WTC11 (cell line): ENCODE data around the gene MYORG. TPM values are rescaled to one million over a fixed set of nuclear protein-coding genes. Genes with fewer than 3 reads are reported as not detected.

Experiments used
- ATF1 ChIP-seq: sonication (generic); formaldehyde crosslinking; IDR thresholded peaks from 2 replicates; pipeline ENCODE4 v1.8.1; 2023; ENCODE audit warnings: mild to moderate bottlenecking, moderate library complexity, missing genetic modification reagents
- CBFB ChIP-seq: sonication (generic); formaldehyde crosslinking; IDR thresholded peaks from 2 replicates; pipeline ENCODE4 v1.8.1; 2022; ENCODE audit warnings: mild to moderate bottlenecking, low read depth, missing genetic modification reagents
- ELF4 ChIP-seq: sonication (generic); formaldehyde crosslinking; IDR thresholded peaks from 2 replicates; pipeline ENCODE4 v1.8.1; 2022; ENCODE audit warnings: low read depth, mild to moderate bottlenecking, moderate library complexity, missing genetic modification reagents
- ESRRA ChIP-seq: sonication (generic); formaldehyde crosslinking; IDR thresholded peaks from 2 replicates; pipeline ENCODE4 v1.8.1; 2022; ENCODE audit warnings: mild to moderate bottlenecking, missing genetic modification reagents, borderline replicate concordance
- GABPB1 ChIP-seq: sonication (generic); formaldehyde crosslinking; IDR thresholded peaks from 2 replicates; pipeline ENCODE4 v1.8.1; 2023; ENCODE audit warnings: mild to moderate bottlenecking, missing genetic modification reagents
- KAT7 ChIP-seq: sonication (generic); formaldehyde crosslinking; IDR thresholded peaks from 2 replicates; pipeline ENCODE4 v1.8.1; 2023; ENCODE audit warnings: missing genetic modification reagents, mild to moderate bottlenecking, borderline replicate concordance
- MXD4 ChIP-seq: fragments of 250-450 bp; sonication (Bioruptor Pico); IDR thresholded peaks from 2 replicates; pipeline ENCODE4 v1.8.0; 2021; ENCODE audit warnings: mild to moderate bottlenecking, moderate library complexity, borderline replicate concordance
- NFE2L1 ChIP-seq: sonication (generic); formaldehyde crosslinking; IDR thresholded peaks from 2 replicates; pipeline ENCODE4 v1.8.1; 2023; ENCODE audit warnings: missing genetic modification reagents
- OVOL2 ChIP-seq: fragments of 250-450 bp; sonication (Bioruptor Pico); IDR thresholded peaks from 2 replicates; pipeline ENCODE4 v1.9.0; 2021; ENCODE audit warnings: mild to moderate bottlenecking, borderline replicate concordance
- SMAD3 ChIP-seq: sonication (generic); formaldehyde crosslinking; IDR thresholded peaks from 2 replicates; pipeline ENCODE4 v1.8.0; 2022; ENCODE audit warnings: missing genetic modification reagents, mild to moderate bottlenecking, borderline replicate concordance
- SP1 ChIP-seq: sonication (generic); formaldehyde crosslinking; conservative IDR thresholded peaks from 2 replicates; pipeline ENCODE4 v1.8.1; 2022; ENCODE audit warnings: missing genetic modification reagents
- TCF7 ChIP-seq: sonication (generic); formaldehyde crosslinking; IDR thresholded peaks from 2 replicates; pipeline ENCODE4 v1.8.0; 2022; ENCODE audit warnings: mild to moderate bottlenecking, low read depth, missing genetic modification reagents, moderate library complexity
- TEAD4 ChIP-seq: sonication (generic); formaldehyde crosslinking; IDR thresholded peaks from 2 replicates; pipeline ENCODE4 v1.8.0; 2022; ENCODE audit warnings: mild to moderate bottlenecking, missing genetic modification reagents
- TP53 ChIP-seq: sonication (generic); formaldehyde crosslinking; IDR thresholded peaks from 2 replicates; pipeline ENCODE4 v1.8.1; 2023; ENCODE audit warnings: mild to moderate bottlenecking, missing genetic modification reagents
- ZNF317 ChIP-seq: sonication (generic); formaldehyde crosslinking; IDR thresholded peaks from 2 replicates; pipeline ENCODE4 v1.8.1; 2023; ENCODE audit warnings: low read depth, mild to moderate bottlenecking, moderate library complexity, missing genetic modification reagents, borderline replicate concordance
- ZNF396 ChIP-seq: fragments of 250-450 bp; sonication (Bioruptor Pico); IDR thresholded peaks from 2 replicates; pipeline ENCODE4 v1.8.0; 2021; ENCODE audit warnings: mild to moderate bottlenecking, moderate library complexity, borderline replicate concordance
- ZNF416 ChIP-seq: fragments of 250-450 bp; sonication (Bioruptor Pico); IDR thresholded peaks from 2 replicates; pipeline ENCODE4 v1.9.0; 2021; ENCODE audit warnings: mild to moderate bottlenecking, inconsistent platforms
- total RNA-seq: library from RNA; stranded (reverse); gene quantifications from 3 replicates; pipeline ENCODE4 v1.2.3, GENCODE V29; 2021
- TF ChIP-seq, protein P1 (sequence below): sonication (generic); formaldehyde crosslinking; IDR thresholded peaks from 2 replicates; pipeline ENCODE4 v1.8.1; 2023; ENCODE audit warnings: mild to moderate bottlenecking, missing genetic modification reagents, moderate library complexity
- TF ChIP-seq, protein P2 (sequence below): sonication (generic); formaldehyde crosslinking; IDR thresholded peaks from 2 replicates; pipeline ENCODE4 v1.8.0; 2022; ENCODE audit warnings: mild to moderate bottlenecking, missing genetic modification reagents
- TF ChIP-seq, protein P3 (sequence below): sonication (generic); formaldehyde crosslinking; IDR thresholded peaks from 2 replicates; pipeline ENCODE4 v1.8.1; 2023; ENCODE audit warnings: mild to moderate bottlenecking, missing genetic modification reagents, borderline replicate concordance
- TF ChIP-seq, protein P4 (sequence below): sonication (generic); formaldehyde crosslinking; IDR thresholded peaks from 2 replicates; pipeline ENCODE4 v1.8.1; 2023; ENCODE audit warnings: mild to moderate bottlenecking, missing genetic modification reagents
- TF ChIP-seq, protein P5 (sequence below): fragments of 250-450 bp; sonication (Bioruptor Pico); IDR thresholded peaks from 2 replicates; pipeline ENCODE4 v2.1.2; 2022; ENCODE audit warnings: mild to moderate bottlenecking, moderate library complexity
- TF ChIP-seq, protein P6 (sequence below): fragments of 250-450 bp; sonication (Bioruptor Pico); IDR thresholded peaks from 2 replicates; pipeline ENCODE4 v1.9.0; 2021; ENCODE audit warnings: mild to moderate bottlenecking

MYORG gene
- total RNA-seq, 1 experiment from 2014 or later: 18.9 TPM

DNA sequence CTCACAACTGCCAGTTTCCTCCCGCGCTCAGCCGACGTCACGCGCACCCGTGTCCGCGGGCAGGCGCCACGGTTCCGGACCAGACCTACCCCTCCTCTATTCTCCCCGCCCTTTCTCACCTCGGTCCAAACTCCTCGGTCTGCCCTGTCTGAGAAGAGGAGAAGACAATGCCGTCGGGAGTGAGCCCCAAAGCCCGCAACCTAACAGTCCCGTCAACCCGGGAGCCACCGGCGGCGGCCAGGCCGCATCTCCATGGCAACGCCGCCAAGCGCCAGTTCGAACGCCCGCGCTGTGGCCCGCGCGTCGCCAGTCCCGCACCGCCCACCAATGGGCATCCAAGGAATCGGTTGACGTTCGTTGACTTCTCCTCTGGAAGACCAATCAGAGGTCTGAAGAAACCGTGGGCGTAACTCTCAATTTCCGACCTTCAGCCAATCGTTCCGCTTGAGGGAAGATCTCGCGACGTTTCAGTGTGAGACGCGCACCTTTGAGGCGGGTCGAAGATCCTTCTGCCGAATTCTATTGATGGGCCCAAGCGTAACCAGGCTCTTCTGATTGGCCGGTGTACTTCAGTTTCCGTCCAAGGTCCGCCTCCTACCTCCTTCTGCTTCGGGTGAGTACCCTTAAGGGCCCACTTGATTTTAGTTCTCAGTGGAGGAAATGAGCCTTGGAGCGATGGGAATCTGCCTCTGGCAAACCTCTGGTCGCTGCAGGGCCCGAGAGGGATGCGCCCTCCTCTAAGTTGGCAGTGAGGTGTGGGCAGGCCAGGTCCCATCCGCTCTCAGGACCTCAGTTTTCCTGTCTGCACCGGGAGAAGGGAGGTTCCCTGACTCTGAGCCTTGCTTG, 47.5 kb downstream of the MYORG start, which contains the start of the genes KIF24 and NUDT2 (continued):
- TF ChIP-seq, protein P1, sequence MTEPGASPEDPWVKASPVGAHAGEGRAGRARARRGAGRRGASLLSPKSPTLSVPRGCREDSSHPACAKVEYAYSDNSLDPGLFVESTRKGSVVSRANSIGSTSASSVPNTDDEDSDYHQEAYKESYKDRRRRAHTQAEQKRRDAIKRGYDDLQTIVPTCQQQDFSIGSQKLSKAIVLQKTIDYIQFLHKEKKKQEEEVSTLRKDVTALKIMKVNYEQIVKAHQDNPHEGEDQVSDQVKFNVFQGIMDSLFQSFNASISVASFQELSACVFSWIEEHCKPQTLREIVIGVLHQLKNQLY: 0 out of 2 replicates have a peak, but pooled peaks have one; percentile 54
- TF ChIP-seq ESRRA: 0 out of 2 replicates have a peak, but pooled peaks have one; percentile 51
- TF ChIP-seq ELF4 (CRISPR knock-in tag): no peak
- peak; percentile 53 for TF ChIP-seq SP1 (CRISPR knock-in tag)
- no peak for TF ChIP-seq KAT7 (CRISPR knock-in tag)
- no peak for TF ChIP-seq TP53 (CRISPR knock-in tag)
- TF ChIP-seq, protein P2, sequence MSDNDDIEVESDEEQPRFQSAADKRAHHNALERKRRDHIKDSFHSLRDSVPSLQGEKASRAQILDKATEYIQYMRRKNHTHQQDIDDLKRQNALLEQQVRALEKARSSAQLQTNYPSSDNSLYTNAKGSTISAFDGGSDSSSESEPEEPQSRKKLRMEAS (CRISPR knock-in tag): peak; percentile 52; the same call in 1 of the 2 replicates
- no peak for TF ChIP-seq ZNF416 (CRISPR knock-in tag)
- no peak for TF ChIP-seq TEAD4 (CRISPR knock-in tag)
- TF ChIP-seq, protein P3, sequence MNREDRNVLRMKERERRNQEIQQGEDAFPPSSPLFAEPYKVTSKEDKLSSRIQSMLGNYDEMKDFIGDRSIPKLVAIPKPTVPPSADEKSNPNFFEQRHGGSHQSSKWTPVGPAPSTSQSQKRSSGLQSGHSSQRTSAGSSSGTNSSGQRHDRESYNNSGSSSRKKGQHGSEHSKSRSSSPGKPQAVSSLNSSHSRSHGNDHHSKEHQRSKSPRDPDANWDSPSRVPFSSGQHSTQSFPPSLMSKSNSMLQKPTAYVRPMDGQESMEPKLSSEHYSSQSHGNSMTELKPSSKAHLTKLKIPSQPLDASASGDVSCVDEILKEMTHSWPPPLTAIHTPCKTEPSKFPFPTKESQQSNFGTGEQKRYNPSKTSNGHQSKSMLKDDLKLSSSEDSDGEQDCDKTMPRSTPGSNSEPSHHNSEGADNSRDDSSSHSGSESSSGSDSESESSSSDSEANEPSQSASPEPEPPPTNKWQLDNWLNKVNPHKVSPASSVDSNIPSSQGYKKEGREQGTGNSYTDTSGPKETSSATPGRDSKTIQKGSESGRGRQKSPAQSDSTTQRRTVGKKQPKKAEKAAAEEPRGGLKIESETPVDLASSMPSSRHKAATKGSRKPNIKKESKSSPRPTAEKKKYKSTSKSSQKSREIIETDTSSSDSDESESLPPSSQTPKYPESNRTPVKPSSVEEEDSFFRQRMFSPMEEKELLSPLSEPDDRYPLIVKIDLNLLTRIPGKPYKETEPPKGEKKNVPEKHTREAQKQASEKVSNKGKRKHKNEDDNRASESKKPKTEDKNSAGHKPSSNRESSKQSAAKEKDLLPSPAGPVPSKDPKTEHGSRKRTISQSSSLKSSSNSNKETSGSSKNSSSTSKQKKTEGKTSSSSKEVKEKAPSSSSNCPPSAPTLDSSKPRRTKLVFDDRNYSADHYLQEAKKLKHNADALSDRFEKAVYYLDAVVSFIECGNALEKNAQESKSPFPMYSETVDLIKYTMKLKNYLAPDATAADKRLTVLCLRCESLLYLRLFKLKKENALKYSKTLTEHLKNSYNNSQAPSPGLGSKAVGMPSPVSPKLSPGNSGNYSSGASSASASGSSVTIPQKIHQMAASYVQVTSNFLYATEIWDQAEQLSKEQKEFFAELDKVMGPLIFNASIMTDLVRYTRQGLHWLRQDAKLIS (CRISPR knock-in tag): no peak
- peak; percentile 57; the same call in 1 of the 2 replicates for TF ChIP-seq GABPB1 (CRISPR knock-in tag)
- no peak for TF ChIP-seq OVOL2 (CRISPR knock-in tag)
- TF ChIP-seq, protein P4, sequence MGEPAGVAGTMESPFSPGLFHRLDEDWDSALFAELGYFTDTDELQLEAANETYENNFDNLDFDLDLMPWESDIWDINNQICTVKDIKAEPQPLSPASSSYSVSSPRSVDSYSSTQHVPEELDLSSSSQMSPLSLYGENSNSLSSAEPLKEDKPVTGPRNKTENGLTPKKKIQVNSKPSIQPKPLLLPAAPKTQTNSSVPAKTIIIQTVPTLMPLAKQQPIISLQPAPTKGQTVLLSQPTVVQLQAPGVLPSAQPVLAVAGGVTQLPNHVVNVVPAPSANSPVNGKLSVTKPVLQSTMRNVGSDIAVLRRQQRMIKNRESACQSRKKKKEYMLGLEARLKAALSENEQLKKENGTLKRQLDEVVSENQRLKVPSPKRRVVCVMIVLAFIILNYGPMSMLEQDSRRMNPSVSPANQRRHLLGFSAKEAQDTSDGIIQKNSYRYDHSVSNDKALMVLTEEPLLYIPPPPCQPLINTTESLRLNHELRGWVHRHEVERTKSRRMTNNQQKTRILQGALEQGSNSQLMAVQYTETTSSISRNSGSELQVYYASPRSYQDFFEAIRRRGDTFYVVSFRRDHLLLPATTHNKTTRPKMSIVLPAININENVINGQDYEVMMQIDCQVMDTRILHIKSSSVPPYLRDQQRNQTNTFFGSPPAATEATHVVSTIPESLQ (CRISPR knock-in tag): no peak
- TF ChIP-seq MXD4 (CRISPR knock-in tag): no peak
- no peak for TF ChIP-seq NFE2L1 (CRISPR knock-in tag)
- TF ChIP-seq TCF7 (CRISPR knock-in tag): no peak
- no peak for TF ChIP-seq SMAD3
- TF ChIP-seq, protein P5, sequence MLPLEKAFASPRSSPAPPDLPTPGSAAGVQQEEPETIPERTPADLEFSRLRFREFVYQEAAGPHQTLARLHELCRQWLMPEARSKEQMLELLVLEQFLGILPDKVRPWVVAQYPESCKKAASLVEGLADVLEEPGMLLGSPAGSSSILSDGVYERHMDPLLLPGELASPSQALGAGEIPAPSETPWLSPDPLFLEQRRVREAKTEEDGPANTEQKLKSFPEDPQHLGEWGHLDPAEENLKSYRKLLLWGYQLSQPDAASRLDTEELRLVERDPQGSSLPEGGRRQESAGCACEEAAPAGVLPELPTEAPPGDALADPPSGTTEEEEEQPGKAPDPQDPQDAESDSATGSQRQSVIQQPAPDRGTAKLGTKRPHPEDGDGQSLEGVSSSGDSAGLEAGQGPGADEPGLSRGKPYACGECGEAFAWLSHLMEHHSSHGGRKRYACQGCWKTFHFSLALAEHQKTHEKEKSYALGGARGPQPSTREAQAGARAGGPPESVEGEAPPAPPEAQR (CRISPR knock-in tag): no peak
- TF ChIP-seq CBFB (CRISPR knock-in tag): no peak
- TF ChIP-seq ZNF396 (CRISPR knock-in tag): no peak
- TF ChIP-seq, protein P6, sequence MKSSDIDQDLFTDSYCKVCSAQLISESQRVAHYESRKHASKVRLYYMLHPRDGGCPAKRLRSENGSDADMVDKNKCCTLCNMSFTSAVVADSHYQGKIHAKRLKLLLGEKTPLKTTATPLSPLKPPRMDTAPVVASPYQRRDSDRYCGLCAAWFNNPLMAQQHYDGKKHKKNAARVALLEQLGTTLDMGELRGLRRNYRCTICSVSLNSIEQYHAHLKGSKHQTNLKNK (CRISPR knock-in tag): no peak
- TF ChIP-seq ATF1 (CRISPR knock-in tag): 0 out of 2 replicates have a peak, but pooled peaks have one; percentile 12
- no peak for TF ChIP-seq ZNF317 (CRISPR knock-in tag)
